Activated CD8-positive, alpha-beta memory T cell treated with anti-CD3 and anti-CD28 coated beads, Interleukin-2, amount 50 U/mL, for 1 hour (primary cell): ENCODE data around the gene ALAD.

Experiments
- DNase-seq: peaks from one replicate; pipeline ENCODE4 v3.0.0-alpha.2; 2020; ENCODE audit errors: extremely low read depth

The ALAD gene

DNA sequence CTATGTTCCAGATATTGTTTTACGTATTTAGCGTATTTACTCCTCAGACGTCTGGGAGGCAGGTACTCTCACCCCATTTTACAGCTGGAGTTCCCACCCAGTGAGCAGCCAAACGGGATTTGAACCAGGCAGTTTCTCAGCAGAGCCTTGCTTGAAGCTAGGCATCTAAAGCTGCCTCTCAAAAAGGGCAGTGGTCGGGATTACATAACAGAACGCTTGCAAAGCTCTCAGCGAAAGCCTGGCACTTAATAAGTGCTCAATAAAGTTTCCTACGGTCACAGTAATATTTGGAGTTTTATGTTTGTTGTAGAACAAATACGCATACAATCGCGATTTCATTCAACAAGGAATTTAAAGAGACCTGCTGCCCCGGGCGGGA lies 52.0 kb downstream of the ALAD start:
- no peak for DNase-seq

DNA sequence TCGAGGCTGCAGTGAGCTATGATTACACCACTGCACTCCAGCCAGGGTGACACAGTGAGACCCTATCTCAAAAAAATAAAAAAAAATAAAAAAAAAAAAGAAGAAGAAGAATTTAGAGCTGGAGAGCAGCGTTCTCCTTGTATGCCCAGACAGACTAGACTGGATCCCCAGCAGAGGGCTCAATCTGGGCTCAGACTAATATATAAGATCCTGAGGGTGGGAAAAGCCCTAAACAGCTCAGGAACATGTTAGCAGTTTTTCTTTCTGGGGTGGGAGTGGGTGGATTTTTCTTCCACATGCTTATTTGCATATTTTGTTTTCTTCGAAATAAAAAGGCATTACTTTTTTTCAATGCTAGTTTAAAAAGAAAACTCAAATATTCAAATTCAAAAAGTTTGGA lies 52.6 kb downstream of the ALAD start:
- no peak for DNase-seq

DNA sequence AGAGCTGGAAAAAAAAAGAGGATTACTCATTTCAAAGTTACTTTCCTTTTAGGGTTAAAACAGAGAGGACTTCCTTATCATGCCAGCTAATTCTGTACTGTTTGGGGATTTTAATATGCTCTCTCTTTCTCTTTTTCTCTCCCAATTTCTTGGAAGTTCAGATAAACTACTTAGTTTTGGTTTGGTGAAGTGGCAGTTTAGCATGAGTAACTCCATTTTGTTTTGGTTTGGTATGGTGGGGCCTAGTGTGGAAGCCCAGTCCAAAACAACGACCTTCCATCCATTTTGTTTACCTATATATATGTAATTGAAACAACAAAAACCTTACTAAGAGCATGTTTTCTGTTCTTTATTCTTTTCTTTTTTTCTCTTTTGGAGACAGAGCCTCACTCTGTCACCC lies 55.4 kb downstream of the ALAD start:
- no peak for DNase-seq

DNA sequence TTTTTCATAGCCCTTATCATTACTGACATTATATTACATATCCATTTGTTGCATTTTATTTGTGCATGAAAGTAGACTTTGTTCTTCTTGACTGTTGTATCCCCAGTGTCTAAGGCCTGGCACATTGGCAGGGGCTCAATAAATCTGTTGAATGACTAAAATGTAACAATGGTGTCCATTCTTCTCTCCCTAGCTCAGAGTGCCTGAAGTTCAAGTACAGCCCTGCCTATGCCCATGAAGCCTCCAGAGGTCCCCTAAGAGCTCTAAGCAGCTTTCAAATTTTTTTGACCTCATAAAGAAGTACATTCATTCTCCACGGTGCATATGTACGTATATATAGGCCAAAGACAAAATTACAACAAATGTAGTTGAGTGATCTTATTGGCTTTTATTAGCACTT lies 55.9 kb downstream of the ALAD start:
- DNase-seq: no peak

DNA sequence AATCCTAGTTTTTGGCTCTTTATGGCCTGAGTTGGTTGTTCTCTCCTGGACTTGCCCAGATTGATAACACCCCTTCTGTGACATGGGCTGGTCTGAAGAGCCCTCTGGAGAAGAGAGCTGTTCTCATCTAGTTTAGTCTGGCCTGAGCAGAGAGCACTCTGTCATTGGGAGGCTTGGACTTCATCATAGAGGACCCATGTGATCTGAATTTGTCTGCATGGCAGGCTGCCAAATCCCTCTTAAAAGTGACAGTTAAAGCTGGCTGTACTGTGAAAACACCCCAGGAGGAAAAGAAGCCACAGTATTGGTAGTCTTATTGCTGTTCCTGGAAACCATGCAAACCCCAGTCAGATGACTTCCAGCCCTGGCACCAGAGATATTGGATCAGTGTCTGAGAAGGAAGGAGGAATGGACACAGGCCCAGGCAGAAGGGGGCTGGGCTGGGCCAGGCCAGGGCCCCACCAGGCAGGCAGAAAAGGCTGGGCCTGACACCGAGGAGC lies 57.3 kb downstream of the ALAD start:
- no peak for DNase-seq

DNA sequence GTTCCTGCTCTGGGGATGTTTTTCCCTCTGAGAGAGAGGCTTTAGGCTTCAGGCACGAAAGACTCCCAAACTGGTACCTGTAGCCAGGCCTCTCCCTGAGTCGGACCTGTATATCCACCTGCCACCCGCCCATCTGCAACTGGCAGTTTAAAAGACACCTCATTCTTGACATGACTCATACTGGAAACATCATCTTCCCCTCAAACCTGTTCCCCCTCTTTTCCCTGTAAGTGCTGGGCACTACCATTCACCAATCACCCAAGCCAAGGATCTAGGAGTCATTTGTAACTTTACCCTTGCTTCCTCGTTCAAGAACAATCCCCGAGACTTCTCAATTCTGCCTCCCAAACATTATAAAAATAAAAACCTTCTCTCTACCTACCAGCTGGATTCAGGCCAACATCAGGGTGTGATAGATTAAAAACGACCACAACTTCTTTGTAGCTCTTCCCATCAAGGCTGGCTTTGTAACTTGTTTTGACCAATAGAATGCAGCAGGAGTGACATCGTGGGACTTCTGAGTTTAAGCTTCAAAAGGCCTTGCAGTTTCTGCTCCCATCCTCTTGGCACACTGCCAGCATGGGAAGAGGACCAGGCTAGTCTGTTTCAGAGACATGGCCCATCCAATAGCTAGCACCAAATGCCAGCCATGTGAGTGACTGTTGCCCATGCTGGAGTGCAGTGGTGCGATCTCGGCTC lies 59.2 kb downstream of the ALAD start:
- DNase-seq: no peak

DNA sequence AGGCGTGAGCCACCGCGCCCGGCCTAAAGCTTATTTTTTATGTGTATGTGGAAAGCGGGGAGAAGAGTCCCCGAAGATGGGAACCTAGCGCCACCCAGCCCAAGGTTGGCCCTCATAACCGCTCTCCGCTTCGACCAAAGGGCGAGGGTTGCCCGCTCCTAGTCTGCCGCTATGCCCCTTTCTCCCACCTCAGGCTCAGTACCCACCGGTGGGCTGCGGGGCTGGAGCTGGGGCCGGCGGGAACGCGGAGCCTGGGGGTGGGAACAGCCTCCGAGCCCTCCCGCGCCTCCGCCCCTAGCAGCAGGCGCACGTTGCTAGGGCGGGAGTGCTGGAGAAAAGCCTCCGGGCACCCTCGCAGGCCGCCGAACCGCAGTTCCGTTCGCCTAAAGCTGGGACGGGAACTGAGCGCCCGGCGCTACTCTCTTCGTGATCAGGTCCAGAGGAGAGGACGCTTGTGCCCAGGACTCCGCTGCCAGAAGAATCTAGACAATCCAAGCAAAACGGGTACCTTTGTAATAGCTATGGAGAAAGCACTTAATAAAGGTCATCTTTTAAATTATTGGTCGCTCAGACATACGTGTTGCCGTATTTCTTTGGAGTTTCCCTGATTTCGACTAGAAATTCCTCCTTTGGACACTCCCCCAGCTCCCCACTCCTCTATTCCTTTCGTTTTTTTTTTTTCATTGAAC lies 60.9 kb downstream of the ALAD start, which contains the start of gene WDR31:
Gene WDR31 (minus strand): TSS at position 265 of the 689 bp plus-strand sequence. CDS start 8,253 bp downstream, outside the sequence.
- peak; percentile 29 for DNase-seq

DNA sequence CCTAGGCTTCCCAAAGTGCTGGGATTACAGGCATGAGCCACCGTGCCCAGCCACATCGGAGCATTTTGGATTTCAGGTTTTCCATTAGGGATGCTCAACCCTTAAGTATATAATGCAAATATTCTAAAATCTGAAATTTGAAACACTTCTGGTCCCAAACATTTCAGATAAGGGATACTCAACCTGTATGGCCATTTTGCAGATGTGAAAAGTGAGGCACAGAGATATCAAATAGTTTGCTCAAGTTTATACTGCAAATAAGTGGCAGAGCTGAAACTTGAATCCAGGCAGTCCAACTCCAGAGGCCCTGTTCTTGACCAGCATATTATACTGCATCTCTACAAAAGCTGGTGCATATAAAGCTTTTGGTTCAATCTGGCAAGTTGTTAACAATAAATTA lies 63.4 kb downstream of the ALAD start:
- no peak for DNase-seq
